Bronchial epithelial cell (primary cell): ENCODE measurements around the gene TENM3. TPM values are rescaled to one million over a fixed set of nuclear protein-coding genes. Genes with fewer than 3 reads are reported as not detected.

Experiments used
- DNase-seq: peaks from one replicate; pipeline ENCODE4 v3.0.0-alpha.2; 2010; ENCODE audit warnings: low read depth
- FAIRE-seq: peaks from 2 replicates; lab custom pipeline; 2011; peaks lifted over from hg19 to GRCh38; lab: Jason Lieb, UNC
- H3K27me3 ChIP-seq: 2 replicates; pipeline ENCODE4 v1.5.1; 2011; ENCODE audit warnings: low read length; ENCODE audit not compliant: control insufficient read depth, insufficient read depth
- H3K36me3 ChIP-seq: 2 replicates; pipeline ENCODE4 v1.5.1; 2011; ENCODE audit warnings: low read length; ENCODE audit not compliant: control insufficient read depth, insufficient read depth
- H3K4me3 ChIP-seq: 2 replicates; pipeline ENCODE4 v1.5.1; 2011; ENCODE audit warnings: mild to moderate bottlenecking, low read depth, low read length, control low read depth
- total RNA-seq: library from RNA; depleted of rRNA; stranded (reverse); fragments of >200 nt; gene quantifications from 2 replicates; pipeline ENCODE4 v1.2.1, GENCODE V29; 2014
- TF ChIP-seq, protein P1 (sequence below): IDR thresholded peaks from 2 replicates; pipeline ENCODE4 v1.5.1; 2011; ENCODE audit warnings: mild to moderate bottlenecking, moderate library complexity, low read length, control low read depth, inconsistent platforms; ENCODE audit not compliant: insufficient read depth, severe bottlenecking

TENM3 gene
- total RNA-seq, 1 donor from 2014 or later, result 1.3 TPM

DNA sequence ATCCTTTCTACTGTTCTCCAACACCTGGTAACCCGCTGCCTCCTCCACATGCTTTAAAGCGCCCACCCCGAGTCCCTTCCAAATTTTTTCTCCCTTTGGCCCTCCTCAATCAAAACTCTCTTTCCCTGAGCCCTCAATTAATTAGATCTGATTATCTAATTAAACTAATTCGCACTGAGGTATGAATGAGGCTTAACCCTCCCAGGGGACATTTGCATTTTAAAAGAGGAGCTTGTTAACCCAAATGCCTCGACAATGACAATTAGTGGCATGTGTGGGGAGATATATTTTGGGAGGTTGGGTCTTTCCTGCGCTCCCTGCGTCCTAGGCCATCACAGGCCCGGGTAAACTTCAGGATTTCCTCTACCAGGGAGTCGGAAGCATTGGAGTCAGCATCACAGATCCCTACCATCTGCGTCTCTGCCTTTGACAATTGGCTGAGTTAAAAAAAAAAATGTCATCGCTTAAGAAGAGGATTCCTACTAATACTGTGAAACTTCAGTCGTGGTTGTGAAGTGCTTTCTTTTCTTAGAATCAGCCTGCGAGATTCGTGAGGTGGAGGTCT is 50.6 kb downstream of the TENM3 start:
- no peaks in the 10 kb centered on the region for H3K36me3 ChIP-seq
- TF ChIP-seq, protein P1, sequence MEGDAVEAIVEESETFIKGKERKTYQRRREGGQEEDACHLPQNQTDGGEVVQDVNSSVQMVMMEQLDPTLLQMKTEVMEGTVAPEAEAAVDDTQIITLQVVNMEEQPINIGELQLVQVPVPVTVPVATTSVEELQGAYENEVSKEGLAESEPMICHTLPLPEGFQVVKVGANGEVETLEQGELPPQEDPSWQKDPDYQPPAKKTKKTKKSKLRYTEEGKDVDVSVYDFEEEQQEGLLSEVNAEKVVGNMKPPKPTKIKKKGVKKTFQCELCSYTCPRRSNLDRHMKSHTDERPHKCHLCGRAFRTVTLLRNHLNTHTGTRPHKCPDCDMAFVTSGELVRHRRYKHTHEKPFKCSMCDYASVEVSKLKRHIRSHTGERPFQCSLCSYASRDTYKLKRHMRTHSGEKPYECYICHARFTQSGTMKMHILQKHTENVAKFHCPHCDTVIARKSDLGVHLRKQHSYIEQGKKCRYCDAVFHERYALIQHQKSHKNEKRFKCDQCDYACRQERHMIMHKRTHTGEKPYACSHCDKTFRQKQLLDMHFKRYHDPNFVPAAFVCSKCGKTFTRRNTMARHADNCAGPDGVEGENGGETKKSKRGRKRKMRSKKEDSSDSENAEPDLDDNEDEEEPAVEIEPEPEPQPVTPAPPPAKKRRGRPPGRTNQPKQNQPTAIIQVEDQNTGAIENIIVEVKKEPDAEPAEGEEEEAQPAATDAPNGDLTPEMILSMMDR, result no peak
- no peak for FAIRE-seq
- DNase-seq, result no peak
- H3K27me3 ChIP-seq, result no peaks in the 10 kb centered on the region
- H3K4me3 ChIP-seq, result no peak overlapping the region

DNA sequence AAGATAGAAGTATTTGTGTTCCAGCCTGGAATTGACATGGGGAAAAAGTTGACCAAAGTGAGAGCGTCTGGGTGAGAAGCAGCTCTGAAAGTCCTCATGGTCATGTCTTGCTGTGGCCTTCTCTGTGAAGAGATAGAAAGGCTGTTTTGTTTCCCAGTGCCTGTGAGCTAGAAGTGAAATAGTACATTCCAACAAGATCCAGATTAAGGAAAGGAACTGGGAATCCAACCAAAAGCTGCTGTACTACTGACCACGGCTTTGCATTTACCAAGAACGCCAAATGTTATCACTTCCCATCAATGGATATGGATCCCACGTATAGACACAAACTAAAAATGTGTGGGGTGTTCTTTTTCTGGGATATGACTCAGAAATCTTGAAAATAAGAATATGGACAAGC is 51.2 kb downstream of the TENM3 start:
- H3K27me3 ChIP-seq, result no peaks in the 10 kb centered on the region
- TF ChIP-seq, protein P1, result no peak
- no peak overlapping the region for H3K4me3 ChIP-seq
- FAIRE-seq (no peak), DNase-seq (no peak)
- no peaks in the 10 kb centered on the region for H3K36me3 ChIP-seq

DNA sequence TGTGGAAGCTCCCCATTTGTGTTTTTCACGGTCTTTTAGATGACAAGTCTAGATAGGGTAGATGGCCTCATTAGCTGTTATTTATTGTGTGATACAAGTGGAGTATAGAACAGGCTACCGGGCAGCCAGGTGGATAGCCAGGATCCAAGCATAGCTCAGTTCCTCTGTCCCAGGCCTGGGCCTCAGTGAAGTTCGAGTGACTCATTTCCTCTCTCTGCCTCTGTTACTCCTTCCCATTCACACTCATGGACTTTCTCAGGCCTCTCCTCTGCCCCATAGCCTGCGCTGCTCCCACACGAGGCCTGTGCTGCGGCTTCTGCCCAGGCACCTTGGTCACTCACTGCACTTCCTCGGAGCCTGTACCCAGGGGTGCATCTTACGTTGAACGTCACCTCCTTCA is 54.5 kb downstream of the TENM3 start:
- FAIRE-seq (no peak), DNase-seq (no peak)
- TF ChIP-seq, protein P1, result no peak

DNA sequence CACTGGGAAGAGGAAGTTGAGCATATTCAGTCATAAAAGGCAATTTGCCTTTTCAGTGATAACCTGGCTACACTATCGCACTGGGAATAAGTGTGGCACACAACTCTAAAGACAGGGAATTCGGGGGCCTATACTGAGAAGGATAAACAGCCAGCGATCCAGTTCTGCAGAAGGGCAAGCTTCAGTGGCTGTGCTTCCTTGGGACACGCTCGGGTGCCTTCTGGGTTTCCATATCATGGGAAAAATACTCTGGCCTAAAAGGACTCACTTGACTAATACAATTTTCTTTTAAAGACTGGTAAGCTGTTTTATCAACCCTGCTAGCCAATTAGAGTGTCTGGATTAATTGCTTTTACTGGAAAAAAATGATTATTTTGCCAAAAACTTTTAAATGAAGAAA is 58.5 kb downstream of the TENM3 start:
- no peak for FAIRE-seq
- Histone ChIP-seq H3K36me3 (no peaks in the 10 kb centered on the region), H3K4me3 (no peak overlapping the region), H3K27me3 (no peaks in the 10 kb centered on the region)
- TF ChIP-seq, protein P1, result no peak
- no peak for DNase-seq

More for the DNA sequence above, 54.5 kb downstream of the TENM3 start:
- H3K27me3 ChIP-seq, result no peaks in the 10 kb centered on the region
- H3K4me3 ChIP-seq, result no peak overlapping the region
- H3K36me3 ChIP-seq, result no peaks in the 10 kb centered on the region

DNA sequence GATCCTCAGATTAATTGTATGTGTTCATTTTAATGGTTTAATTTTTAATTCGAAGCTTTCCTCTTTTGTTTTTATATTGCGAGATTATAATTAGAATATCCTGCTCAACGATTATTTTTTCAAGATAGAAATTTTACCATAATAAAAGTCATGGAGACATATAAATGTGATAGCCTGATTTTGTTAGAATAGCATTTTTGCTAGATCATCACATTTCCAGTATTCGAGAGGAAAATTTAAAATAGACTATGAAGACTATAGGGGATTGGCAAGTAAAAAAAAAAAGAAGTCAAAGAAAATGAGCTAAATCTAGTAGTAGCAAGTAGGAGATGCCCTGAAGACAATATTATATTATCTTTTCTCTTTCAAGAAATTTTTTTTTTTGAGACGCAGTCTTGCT is 60.6 kb downstream of the TENM3 start:
- no peak for FAIRE-seq
- Histone ChIP-seq H3K27me3 (no peaks in the 10 kb centered on the region), H3K4me3 (no peak overlapping the region), H3K36me3 (no peaks in the 10 kb centered on the region)
- DNase-seq, result no peak
- TF ChIP-seq, protein P1, result no peak
